Body of pancreas (tissue), 4 donors: ENCODE data around the gene ACSL6.

Experiments used
- POLR2A ChIP-seq, 3 donors: fragments of 450-650 bp; IDR thresholded peaks; one replicate each; pipeline ENCODE4 v1.6.1; 2016; ENCODE audit warnings: antibody characterized with exemption in 3 of 3, mild to moderate bottlenecking in 2 of 3
- TF ChIP-seq, protein P1 (sequence below), 7 experiments: fragments of 450-650 bp in 4 of 7; fragments of 200-600 bp in 3 of 7; sonication (generic) in 3 of 7; IDR thresholded peaks; one replicate each; pipeline ENCODE4 v1.5.1; 2016 to 2019; ENCODE audit warnings: antibody characterized with exemption in 7 of 7

GRCh38 chr5:132006331-132007120 is 4.9 kb downstream of the ACSL6 start:
- TF ChIP-seq POLR2A (IDR thresholded peaks at IDR 0.05), result no peak
- TF ChIP-seq, protein P1, sequence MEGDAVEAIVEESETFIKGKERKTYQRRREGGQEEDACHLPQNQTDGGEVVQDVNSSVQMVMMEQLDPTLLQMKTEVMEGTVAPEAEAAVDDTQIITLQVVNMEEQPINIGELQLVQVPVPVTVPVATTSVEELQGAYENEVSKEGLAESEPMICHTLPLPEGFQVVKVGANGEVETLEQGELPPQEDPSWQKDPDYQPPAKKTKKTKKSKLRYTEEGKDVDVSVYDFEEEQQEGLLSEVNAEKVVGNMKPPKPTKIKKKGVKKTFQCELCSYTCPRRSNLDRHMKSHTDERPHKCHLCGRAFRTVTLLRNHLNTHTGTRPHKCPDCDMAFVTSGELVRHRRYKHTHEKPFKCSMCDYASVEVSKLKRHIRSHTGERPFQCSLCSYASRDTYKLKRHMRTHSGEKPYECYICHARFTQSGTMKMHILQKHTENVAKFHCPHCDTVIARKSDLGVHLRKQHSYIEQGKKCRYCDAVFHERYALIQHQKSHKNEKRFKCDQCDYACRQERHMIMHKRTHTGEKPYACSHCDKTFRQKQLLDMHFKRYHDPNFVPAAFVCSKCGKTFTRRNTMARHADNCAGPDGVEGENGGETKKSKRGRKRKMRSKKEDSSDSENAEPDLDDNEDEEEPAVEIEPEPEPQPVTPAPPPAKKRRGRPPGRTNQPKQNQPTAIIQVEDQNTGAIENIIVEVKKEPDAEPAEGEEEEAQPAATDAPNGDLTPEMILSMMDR (IDR thresholded peaks at IDR 0.05), result no peak
